ENCODE results near the gene ITPRID2. TPM values are rescaled to one million over a fixed set of nuclear protein-coding genes. Genes with fewer than 3 reads are reported as not detected.
"Not testable (repeated sequence)": the region's sequence is repeated elsewhere in the genome, so short reads cannot be mapped to it uniquely, and the experiment has no call there.

ITPRID2 gene
- polyA plus RNA-seq, 1 donor (not counting 4 experiments of a cell fraction or from before 2014, with no cell fraction given), result 146 TPM

DNA sequence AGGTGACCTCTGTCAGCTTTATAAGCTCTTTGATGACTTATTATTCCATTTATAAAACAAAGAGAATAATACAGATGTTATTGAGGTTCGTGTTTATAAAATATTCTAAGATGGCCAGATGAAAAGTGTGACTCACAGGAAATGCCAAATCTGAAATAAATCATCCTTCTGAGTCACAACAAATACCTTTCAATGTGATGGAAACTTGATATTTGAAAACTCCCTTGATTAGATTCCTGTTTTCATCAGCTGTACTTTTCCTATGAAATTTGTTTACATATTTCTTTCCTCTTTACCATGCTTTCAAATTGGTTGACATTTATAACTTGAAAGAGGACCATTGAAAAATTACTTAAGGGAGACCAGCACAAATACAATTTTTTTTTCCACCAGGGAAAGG lies 63.5 kb downstream of the ITPRID2 start:
- no peaks in the 10 kb centered on the region for H3K36me3 ChIP-seq (ENCODE audit: control insufficient read depth in 2 of 2, extremely low read depth in 1 of 2, insufficient read depth in 2 of 2, low read length in 2 of 2)
- H3K79me2 ChIP-seq (ENCODE audit: control insufficient read depth, insufficient read depth, low read length), result no peaks in the 10 kb centered on the region
- dilution Hi-C loops (cut with MboI; ENCODE audit: extremely low pct_ligation_motif_present, low sequenced_read_pairs), result no loop called here
- peak overlapping the region in 2 of 3 experiments; percentile 24 to 31 for H3K4me3 ChIP-seq (ENCODE audit: control insufficient read depth in 2 of 3, extremely low read depth in 1 of 3, insufficient read depth in 2 of 3, low read depth in 1 of 3, low read length in 3 of 3)
- peak overlapping the region; percentile 49 for H3K4me2 ChIP-seq (ENCODE audit: control insufficient read depth, extremely low read depth, insufficient read depth, low read depth, low read length)
- peaks cover 18% of the 10 kb centered on the region for H3K4me1 ChIP-seq (ENCODE audit: control insufficient read depth, extremely low read depth, insufficient read depth, low read length)
- H3K9me3 ChIP-seq (ENCODE audit: control insufficient read depth, low read depth, low read length), result no peaks in the 10 kb centered on the region
- peak overlapping the region; percentile 63 for H2AFZ ChIP-seq (ENCODE audit: control insufficient read depth, low read length)
- DNase-seq (ENCODE audit: low read depth, low spot score), result no peak
- no peak overlapping the region for H3K9ac ChIP-seq (ENCODE audit: control insufficient read depth, extremely low read depth, insufficient read depth, low read length)
- H3K27me3 ChIP-seq (ENCODE audit: control insufficient read depth, extremely low read depth, insufficient read depth, low read length), result no peaks in the 10 kb centered on the region
- H4K20me1 ChIP-seq (ENCODE audit: control insufficient read depth, extremely low read depth, insufficient read depth, low read length), result no peaks in the 10 kb centered on the region
- no peak for FAIRE-seq
- peak overlapping the region; percentile 74 for H3K27ac ChIP-seq (ENCODE audit: control insufficient read depth, insufficient read depth, low read length)
- H3K9me1 ChIP-seq (ENCODE audit: control insufficient read depth, extremely low read depth, insufficient read depth, low read length), result no peaks in the 10 kb centered on the region
- TF ChIP-seq CTCF (optimal IDR thresholded peaks at IDR 0.05 in 1 of 3, IDR thresholded peaks at IDR 0.05 in 1 of 3, conservative IDR thresholded peaks at IDR 0.05 in 1 of 3; ENCODE audit: extremely low read depth in 1 of 3, insufficient read depth in 2 of 3, low read length in 3 of 3), result no peak
- no peak for TF ChIP-seq EZH2 (IDR thresholded peaks at IDR 0.05; ENCODE audit: low read length)

GRCh38 chr2:181955866-181956265 lies 64.3 kb downstream of the ITPRID2 start:
- H3K4me1 ChIP-seq (ENCODE audit: control insufficient read depth, extremely low read depth, insufficient read depth, low read length), result peaks cover 18% of the 10 kb centered on the region
- H3K9ac ChIP-seq (ENCODE audit: control insufficient read depth, extremely low read depth, insufficient read depth, low read length); dilution Hi-C loops (cut with MboI; ENCODE audit: extremely low pct_ligation_motif_present, low sequenced_read_pairs); H2AFZ ChIP-seq (ENCODE audit: control insufficient read depth, low read length); H3K36me3 ChIP-seq (ENCODE audit: control insufficient read depth in 2 of 2, extremely low read depth in 1 of 2, insufficient read depth in 2 of 2, low read length in 2 of 2); FAIRE-seq; H3K9me3 ChIP-seq (ENCODE audit: control insufficient read depth, low read depth, low read length); H3K9me1 ChIP-seq (ENCODE audit: control insufficient read depth, extremely low read depth, insufficient read depth, low read length); H3K79me2 ChIP-seq (ENCODE audit: control insufficient read depth, insufficient read depth, low read length); DNase-seq (ENCODE audit: low read depth, low spot score); H3K4me3 ChIP-seq (ENCODE audit: control insufficient read depth in 2 of 3, extremely low read depth in 1 of 3, insufficient read depth in 2 of 3, low read depth in 1 of 3, low read length in 3 of 3); H3K27me3 ChIP-seq (ENCODE audit: control insufficient read depth, extremely low read depth, insufficient read depth, low read length); H3K27ac ChIP-seq (ENCODE audit: control insufficient read depth, insufficient read depth, low read length); H4K20me1 ChIP-seq (ENCODE audit: control insufficient read depth, extremely low read depth, insufficient read depth, low read length); H3K4me2 ChIP-seq (ENCODE audit: control insufficient read depth, extremely low read depth, insufficient read depth, low read depth, low read length): not testable (repeated sequence)

DNA sequence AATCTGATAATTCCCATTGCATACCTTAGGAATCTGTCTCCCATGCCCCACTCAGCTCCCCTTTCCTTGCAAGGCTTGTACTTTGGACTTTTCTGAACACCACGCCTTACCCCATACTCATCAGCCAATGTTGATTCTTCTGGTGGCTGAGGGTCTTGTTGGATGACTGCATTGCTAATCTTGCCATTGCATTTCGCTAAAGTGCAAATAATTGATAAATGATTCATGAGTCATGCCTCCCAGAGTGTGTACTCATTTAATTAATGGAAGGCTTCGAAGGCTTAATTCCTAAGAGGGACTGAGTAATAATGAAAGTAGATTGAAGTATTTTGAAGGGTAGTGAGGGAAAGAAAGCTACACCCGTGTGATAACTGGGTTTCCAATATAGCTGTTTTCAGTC lies 66.1 kb downstream of the ITPRID2 start:
- dilution Hi-C loops (cut with MboI; ENCODE audit: extremely low pct_ligation_motif_present, low sequenced_read_pairs), result no loop called here
- H3K9me1 ChIP-seq (ENCODE audit: control insufficient read depth, extremely low read depth, insufficient read depth, low read length), result no peaks in the 10 kb centered on the region
- FAIRE-seq (no peak), DNase-seq (ENCODE audit: low read depth, low spot score) (no peak)
- H3K4me3 ChIP-seq (ENCODE audit: control insufficient read depth in 2 of 3, extremely low read depth in 1 of 3, insufficient read depth in 2 of 3, low read depth in 1 of 3, low read length in 3 of 3), result no peak overlapping the region
- no peak overlapping the region for H3K9ac ChIP-seq (ENCODE audit: control insufficient read depth, extremely low read depth, insufficient read depth, low read length)
- no peaks in the 10 kb centered on the region for H3K79me2 ChIP-seq (ENCODE audit: control insufficient read depth, insufficient read depth, low read length)
- peaks cover 18% of the 10 kb centered on the region for H3K4me1 ChIP-seq (ENCODE audit: control insufficient read depth, extremely low read depth, insufficient read depth, low read length)
- H2AFZ ChIP-seq (ENCODE audit: control insufficient read depth, low read length), result no peak overlapping the region
- no peaks in the 10 kb centered on the region for H3K27me3 ChIP-seq (ENCODE audit: control insufficient read depth, extremely low read depth, insufficient read depth, low read length)
- H3K36me3 ChIP-seq (ENCODE audit: control insufficient read depth in 2 of 2, extremely low read depth in 1 of 2, insufficient read depth in 2 of 2, low read length in 2 of 2), result no peaks in the 10 kb centered on the region
- no peaks in the 10 kb centered on the region for H3K9me3 ChIP-seq (ENCODE audit: control insufficient read depth, low read depth, low read length)
- H3K4me2 ChIP-seq (ENCODE audit: control insufficient read depth, extremely low read depth, insufficient read depth, low read depth, low read length), result no peak overlapping the region
- no peak overlapping the region for H3K27ac ChIP-seq (ENCODE audit: control insufficient read depth, insufficient read depth, low read length)
- TF ChIP-seq CTCF (optimal IDR thresholded peaks at IDR 0.05 in 1 of 3, IDR thresholded peaks at IDR 0.05 in 1 of 3, conservative IDR thresholded peaks at IDR 0.05 in 1 of 3; ENCODE audit: extremely low read depth in 1 of 3, insufficient read depth in 2 of 3, low read length in 3 of 3), result no peak
- no peak for TF ChIP-seq EZH2 (IDR thresholded peaks at IDR 0.05; ENCODE audit: low read length)
- no peaks in the 10 kb centered on the region for H4K20me1 ChIP-seq (ENCODE audit: control insufficient read depth, extremely low read depth, insufficient read depth, low read length)

Data from keratinocyte (primary cell).